Measurements from ENCODE around the gene GET3.

GET3 gene

GRCh38 chr19:12752056-12752781, 14.9 kb downstream of the GET3 start:
- no peak for DNase-seq (ENCODE audit: low read depth in 2 of 2)

GRCh38 chr19:12754465-12755196, 17.3 kb downstream of the GET3 start:
- no peak for DNase-seq (ENCODE audit: low read depth in 2 of 2)

GRCh38 chr19:12756150-12756883, 19.0 kb downstream of the GET3 start:
- DNase-seq (ENCODE audit: low read depth in 2 of 2), result no peak

- DNase-seq (ENCODE audit: low read depth in 2 of 2), result peak in 1 of 2 donors; percentile 37
Observed at GRCh38 chr19:12757544-12758274, 20.4 kb downstream of the GET3 start.

- no peak for DNase-seq (ENCODE audit: low read depth in 2 of 2)
Observed at GRCh38 chr19:12759686-12760085, 22.4 kb downstream of the GET3 start.

GRCh38 chr19:12763100-12763499, 25.8 kb downstream of the GET3 start:
- no peak for DNase-seq (ENCODE audit: low read depth in 2 of 2)

- no peak for DNase-seq (ENCODE audit: low read depth in 2 of 2)
Observed at GRCh38 chr19:12764698-12765097, 27.4 kb downstream of the GET3 start.

- DNase-seq (ENCODE audit: low read depth in 2 of 2), result peak; percentile 43 to 68
Observed at GRCh38 chr19:12766051-12766521, 28.8 kb downstream of the GET3 start.

GRCh38 chr19:12767150-12767549, 29.9 kb downstream of the GET3 start:
- no peak for DNase-seq (ENCODE audit: low read depth in 2 of 2)

GRCh38 chr19:12767666-12768065, 30.4 kb downstream of the GET3 start:
- DNase-seq (ENCODE audit: low read depth in 2 of 2), result no peak

- DNase-seq (ENCODE audit: low read depth in 2 of 2), result no peak
Observed at GRCh38 chr19:12769689-12770088, 32.4 kb downstream of the GET3 start.

GRCh38 chr19:12770922-12771321, 33.6 kb downstream of the GET3 start:
- DNase-seq (ENCODE audit: low read depth in 2 of 2), result no peak

- no peak for DNase-seq (ENCODE audit: low read depth in 2 of 2)
Observed at GRCh38 chr19:12772323-12772722, 35.0 kb downstream of the GET3 start.

- no peak for DNase-seq (ENCODE audit: low read depth in 2 of 2)
Observed at GRCh38 chr19:12773571-12773970, 36.3 kb downstream of the GET3 start.

GRCh38 chr19:12774588-12775555, 37.6 kb downstream of the GET3 start, which contains the start of gene HOOK2:
Gene HOOK2, minus strand, starts transcription at chr19:12775552. Its CDS starts 103 bp downstream, at chr19:12775449.
- no peak for DNase-seq (ENCODE audit: low read depth in 2 of 2)

- peak; percentile 65 to 66 for DNase-seq (ENCODE audit: low read depth in 2 of 2)
Observed at GRCh38 chr19:12777217-12778016, 40.1 kb downstream of the GET3 start.

GRCh38 chr19:12778017-12778904, 41.0 kb downstream of the GET3 start:
- no peak for DNase-seq (ENCODE audit: low read depth in 2 of 2)

GRCh38 chr19:12778905-12779161, 41.5 kb downstream of the GET3 start:
- no peak for DNase-seq (ENCODE audit: low read depth in 2 of 2)

Data from stimulated activated CD8-positive, alpha-beta memory T cell treated with anti-CD3 and anti-CD28 coated beads, Interleukin-2, amount 100 ng/mL, for 1 hour (primary cell).